NCI-H2171 treated with DMSO at 0.1 percent for 48 hours (cell line): ENCODE measurements around the gene KCNC4.

ENCODE experiments used
- DNase-seq: peaks from one replicate; lab custom pipeline; 2025; lab: John Stamatoyannopoulos, UW

The KCNC4 gene

GRCh38 chr1:110230381-110231199, 20.5 kb downstream of the KCNC4 start:
- DNase-seq: no peak

- peak; percentile 95 for DNase-seq
Measured at GRCh38 chr1:110233861-110234260, 23.7 kb downstream of the KCNC4 start.

GRCh38 chr1:110234691-110235090, 24.6 kb downstream of the KCNC4 start:
- no peak for DNase-seq

GRCh38 chr1:110235181-110235833, 25.2 kb downstream of the KCNC4 start:
- no peak for DNase-seq

- DNase-seq: no peak
Measured at GRCh38 chr1:110235834-110236682, 25.9 kb downstream of the KCNC4 start.

GRCh38 chr1:110237386-110238152, 27.5 kb downstream of the KCNC4 start:
- no peak for DNase-seq

GRCh38 chr1:110239441-110240430, 29.6 kb downstream of the KCNC4 start:
- peak; percentile 28 for DNase-seq

- peak; percentile 52 for DNase-seq
Measured at GRCh38 chr1:110240476-110241210, 30.5 kb downstream of the KCNC4 start.

- no peak for DNase-seq
Measured at GRCh38 chr1:110241516-110241915, 31.4 kb downstream of the KCNC4 start.

- no peak for DNase-seq
Measured at GRCh38 chr1:110242062-110242461, 31.9 kb downstream of the KCNC4 start.

GRCh38 chr1:110242731-110243130, 32.6 kb downstream of the KCNC4 start:
- no peak for DNase-seq

GRCh38 chr1:110243146-110243545, 33.0 kb downstream of the KCNC4 start:
- peak; percentile 67 for DNase-seq

GRCh38 chr1:110243574-110243973, 33.5 kb downstream of the KCNC4 start:
- peak; percentile 73 for DNase-seq

GRCh38 chr1:110245876-110246620, 35.9 kb downstream of the KCNC4 start:
- DNase-seq: no peak

- DNase-seq: peak; percentile 58
Measured at GRCh38 chr1:110248746-110249145, 38.6 kb downstream of the KCNC4 start.

GRCh38 chr1:110249256-110249655, 39.1 kb downstream of the KCNC4 start:
- DNase-seq: no peak

GRCh38 chr1:110250008-110250407, 39.9 kb downstream of the KCNC4 start:
- no peak for DNase-seq

GRCh38 chr1:110250749-110251148, 40.6 kb downstream of the KCNC4 start:
- no peak for DNase-seq

GRCh38 chr1:110253213-110253612, 43.1 kb downstream of the KCNC4 start:
- DNase-seq: no peak
